Stimulated activated CD4-positive, alpha-beta T cell treated with anti-CD3 and anti-CD28 coated beads, Interleukin-12 subunit alpha, Interleukin-12 subunit beta, amount 100 ng/mL, for 48 hours (primary cell): ENCODE measurements around the gene ZNF423.

Source experiments
- DNase-seq, 3 donors: peaks; one replicate each; pipeline ENCODE4 v3.0.0-alpha.2; 2020; ENCODE audit warnings: low read depth in 2 of 3, low spot score in 1 of 3

ZNF423 gene

GRCh38 chr16:49671333-49671732, 184.6 kb downstream of the ZNF423 start:
- no peak for DNase-seq

GRCh38 chr16:49670627-49671026, 185.3 kb downstream of the ZNF423 start:
- no peak for DNase-seq

- no peak for DNase-seq
These were observed 190.3 kb downstream of the ZNF423 start for GRCh38 chr16:49665482-49666230.

GRCh38 chr16:49664221-49665215, 191.4 kb downstream of the ZNF423 start:
- no peak for DNase-seq

- DNase-seq = no peak
These were observed 192.5 kb downstream of the ZNF423 start for GRCh38 chr16:49663081-49664065.

GRCh38 chr16:49662569-49662968, 193.3 kb downstream of the ZNF423 start:
- no peak for DNase-seq

- no peak for DNase-seq
These were observed 194.3 kb downstream of the ZNF423 start for GRCh38 chr16:49661465-49662187.

- DNase-seq = no peak
These were observed 195.3 kb downstream of the ZNF423 start for GRCh38 chr16:49660626-49661025.

GRCh38 chr16:49659356-49659755, 196.6 kb downstream of the ZNF423 start:
- no peak for DNase-seq

GRCh38 chr16:49658531-49658930, 197.4 kb downstream of the ZNF423 start:
- no peak for DNase-seq

GRCh38 chr16:49657736-49658465, 198.0 kb downstream of the ZNF423 start:
- DNase-seq = no peak

GRCh38 chr16:49654425-49654824, 201.5 kb downstream of the ZNF423 start:
- DNase-seq = no peak

- DNase-seq = no peak
These were observed 202.3 kb downstream of the ZNF423 start for GRCh38 chr16:49653577-49653976.

- no peak for DNase-seq
These were observed 202.7 kb downstream of the ZNF423 start for GRCh38 chr16:49653173-49653570.

GRCh38 chr16:49652456-49653172, 203.3 kb downstream of the ZNF423 start:
- no peak for DNase-seq

GRCh38 chr16:49651996-49652395, 203.9 kb downstream of the ZNF423 start:
- DNase-seq = no peak

GRCh38 chr16:49651226-49651625, 204.7 kb downstream of the ZNF423 start:
- no peak for DNase-seq

- no peak for DNase-seq
These were observed 205.3 kb downstream of the ZNF423 start for GRCh38 chr16:49650603-49651002.
